HG03064 (cell line): Measurements from ENCODE around the gene PHYHD1.

Experiments used
- ATAC-seq: cut with Tn5 transposase; IDR thresholded peaks from one replicate; pipeline ENCODE4 v1.9.1; 2021; ENCODE audit warnings: low read depth; ENCODE audit not compliant: unreplicated experiment

PHYHD1 gene

DNA sequence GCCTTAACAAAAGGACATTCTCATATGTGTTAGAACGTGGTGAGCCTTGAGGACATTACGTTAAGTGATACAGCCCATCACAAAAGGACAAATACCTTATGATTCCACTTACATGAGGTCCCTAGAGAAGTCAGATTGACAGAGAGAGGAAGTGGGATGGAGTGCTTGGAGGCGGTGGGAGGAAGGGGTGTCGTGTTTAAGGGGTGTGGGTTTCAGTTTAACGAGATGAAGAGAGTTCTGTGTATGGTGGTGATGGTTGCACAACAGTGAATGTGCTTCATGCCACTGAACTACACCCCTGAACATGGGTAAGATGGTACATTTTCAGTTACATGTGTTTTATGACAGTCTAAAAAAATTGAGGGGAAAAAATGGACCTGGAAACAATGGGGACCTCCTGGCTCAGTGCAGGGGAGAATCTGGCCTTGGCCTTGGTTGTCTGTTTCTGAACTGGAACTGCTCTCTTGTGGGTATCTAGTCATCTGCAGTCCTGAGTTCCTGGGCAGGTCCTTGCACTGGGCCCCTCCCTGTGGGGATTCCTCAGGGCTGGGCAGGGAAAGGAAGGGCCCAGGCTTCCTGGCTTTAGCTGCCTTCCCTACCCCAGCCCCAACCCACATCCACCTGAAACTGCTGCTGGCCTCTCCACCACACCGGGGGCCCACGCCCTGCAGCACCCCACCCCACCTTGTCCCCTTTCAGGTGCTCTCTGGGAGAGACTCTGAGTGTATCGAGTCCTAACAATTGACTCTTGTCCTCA lies 21.0 kb upstream of the PHYHD1 start:
- no peak for ATAC-seq

- no peak for ATAC-seq
These were observed 19.4 kb upstream of the PHYHD1 start for GRCh38 chr9:128901379-128901778.

DNA sequence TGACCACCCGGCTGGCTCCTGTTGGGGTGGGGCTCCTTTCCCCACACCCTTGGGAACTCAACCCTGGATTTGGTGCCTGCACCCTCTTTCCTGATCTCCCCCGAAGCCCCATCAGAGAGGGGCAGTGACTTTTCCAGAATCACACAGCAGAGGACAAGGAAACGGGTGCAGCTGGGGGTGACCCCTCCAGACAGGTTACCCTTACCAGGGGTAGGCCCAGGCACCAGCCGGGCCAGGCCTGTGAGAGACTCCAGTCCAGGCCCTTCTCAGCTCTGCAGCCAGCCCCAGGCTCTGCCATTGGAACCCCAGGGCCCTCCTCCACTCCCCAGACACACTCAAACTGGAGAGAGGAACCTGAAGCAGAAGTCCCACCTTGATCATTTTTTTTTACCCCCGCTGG lies 19.0 kb upstream of the PHYHD1 start:
- no peak for ATAC-seq

- ATAC-seq, result peak; percentile 78
These were observed 18.3 kb upstream of the PHYHD1 start for GRCh38 chr9:128902351-128903078.

DNA sequence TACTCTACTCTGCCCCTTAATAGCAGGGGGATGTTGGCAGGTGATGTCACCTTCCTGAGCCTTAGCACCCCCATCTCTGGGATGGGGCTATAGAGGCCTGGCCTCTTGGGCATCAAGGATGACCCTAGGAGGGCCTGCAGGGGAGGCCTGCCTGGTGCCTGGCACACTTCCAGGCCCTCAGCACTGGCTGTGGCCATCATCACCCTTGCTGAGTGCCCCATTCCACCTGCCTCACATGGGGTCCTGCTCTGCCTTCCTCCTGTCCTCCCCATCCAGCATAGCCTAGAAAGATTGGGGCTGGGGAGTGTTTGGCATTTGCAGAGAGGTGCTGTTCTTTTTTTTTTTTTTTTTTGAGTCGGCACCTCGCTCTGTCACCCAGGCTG lies 17.7 kb upstream of the PHYHD1 start:
- ATAC-seq, result no peak

- no peak for ATAC-seq
These were observed 16.7 kb upstream of the PHYHD1 start for GRCh38 chr9:128903871-128904620.

- no peak for ATAC-seq
These were observed 14.8 kb upstream of the PHYHD1 start for GRCh38 chr9:128905964-128906363.

DNA sequence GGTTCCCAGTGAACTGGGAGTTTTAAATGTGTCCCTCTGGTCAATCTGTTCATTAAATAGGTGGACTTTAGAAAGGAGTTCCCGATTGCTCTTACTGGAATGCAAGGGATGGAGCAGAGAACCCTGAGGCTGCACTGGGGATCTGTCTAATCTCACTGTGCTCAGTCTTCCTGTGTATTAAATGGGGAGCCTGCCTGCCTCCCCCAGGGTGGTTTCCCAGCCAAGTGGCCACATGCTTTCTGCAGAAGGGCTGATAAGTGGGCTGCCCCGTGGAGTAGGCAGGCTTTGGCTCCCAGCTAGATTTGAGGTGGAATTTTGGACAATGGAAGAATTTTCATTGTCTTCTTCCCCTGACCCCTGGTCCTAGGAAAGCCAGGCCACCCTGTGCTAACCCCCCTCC lies 14.0 kb upstream of the PHYHD1 start:
- no peak for ATAC-seq

GRCh38 chr9:128908372-128908771 lies 12.4 kb upstream of the PHYHD1 start:
- ATAC-seq, result no peak

GRCh38 chr9:128909859-128910258 lies 10.9 kb upstream of the PHYHD1 start:
- ATAC-seq, result no peak

GRCh38 chr9:128910906-128911305 lies 9.9 kb upstream of the PHYHD1 start:
- ATAC-seq, result no peak

- ATAC-seq, result no peak
These were observed 9.2 kb upstream of the PHYHD1 start for GRCh38 chr9:128911529-128912035.

DNA sequence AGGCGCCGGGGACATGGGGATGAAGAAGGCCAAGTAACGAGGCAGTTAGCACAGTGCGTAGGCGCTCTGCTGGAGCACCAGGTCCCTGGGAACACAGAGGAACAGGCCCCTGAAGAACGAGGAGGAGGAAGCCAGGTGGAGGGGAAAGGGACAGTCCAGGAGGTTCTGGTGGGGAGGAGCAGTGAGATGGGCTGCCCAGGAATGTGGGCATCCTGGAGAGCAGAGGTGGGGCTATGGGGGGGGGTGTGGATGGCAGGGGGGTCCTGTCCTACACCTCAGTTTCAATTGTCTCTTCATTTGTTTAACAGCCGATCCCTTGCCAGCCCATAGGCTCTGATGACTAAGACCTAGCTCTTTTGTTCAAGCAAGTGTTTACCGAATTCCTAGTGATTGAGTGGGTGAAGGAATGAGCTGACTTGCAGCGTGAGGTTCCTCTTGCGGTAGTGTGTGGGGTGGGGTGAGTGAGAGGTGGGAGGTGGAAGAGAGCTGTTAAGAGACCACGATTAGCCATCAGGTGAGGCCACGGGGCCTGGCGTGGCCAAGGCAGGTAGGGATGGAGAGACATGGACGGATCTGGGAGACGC lies 8.4 kb upstream of the PHYHD1 start:
- no peak for ATAC-seq

- no peak for ATAC-seq
These were observed 7.5 kb upstream of the PHYHD1 start for GRCh38 chr9:128913048-128913900.

GRCh38 chr9:128913995-128914772 lies 6.6 kb upstream of the PHYHD1 start:
- ATAC-seq, result no peak

GRCh38 chr9:128916204-128916603 lies 4.6 kb upstream of the PHYHD1 start:
- no peak for ATAC-seq

- ATAC-seq, result no peak
These were observed 4.0 kb upstream of the PHYHD1 start for GRCh38 chr9:128916745-128917144.

- ATAC-seq, result no peak
These were observed 3.5 kb upstream of the PHYHD1 start for GRCh38 chr9:128917151-128917849.

- ATAC-seq, result no peak
These were observed 1.9 kb upstream of the PHYHD1 start for GRCh38 chr9:128918921-128919320.
